Chondrocyte (in vitro differentiated cells): ENCODE measurements around the gene DNAJA4. TPM values are rescaled to one million over a fixed set of nuclear protein-coding genes. Genes with fewer than 3 reads are reported as not detected.

ENCODE experiments used
- DNase-seq: peaks from one replicate; pipeline ENCODE4 v3.0.0; 2021; ENCODE audit warnings: mixed read lengths, low spot score
- H3K27ac Mint-ChIP-seq: one replicate; pipeline ENCODE4 v1.8.0; 2021; ENCODE audit warnings: mild to moderate bottlenecking, moderate library complexity, mixed read lengths; ENCODE audit not compliant: unreplicated experiment
- H3K27me3 Mint-ChIP-seq: 2 replicates; pipeline ENCODE4 v1.8.0; 2021; ENCODE audit warnings: low read depth, mixed read lengths
- H3K36me3 Mint-ChIP-seq: 2 replicates; pipeline ENCODE4 v1.8.0; 2021; ENCODE audit warnings: low read depth, mixed read lengths
- H3K4me1 Mint-ChIP-seq: 2 replicates; pipeline ENCODE4 v1.8.0; 2021; ENCODE audit warnings: low read depth, mild to moderate bottlenecking, mixed read lengths
- H3K4me3 Mint-ChIP-seq: one replicate; pipeline ENCODE4 v1.8.0; 2021; ENCODE audit warnings: mild to moderate bottlenecking, moderate library complexity, mixed read lengths; ENCODE audit not compliant: unreplicated experiment
- H3K9me3 Mint-ChIP-seq: 2 replicates; pipeline ENCODE4 v1.8.0; 2021; ENCODE audit warnings: low read depth, mixed read lengths
- total RNA-seq: library from RNA; stranded (reverse); gene quantifications from 3 replicates; pipeline ENCODE4 v1.2.1, GENCODE V29; 2021
- TF ChIP-seq, protein P1 (sequence below): fragments of 200-600 bp; sonication (generic); IDR thresholded peaks from 2 replicates; pipeline ENCODE4 v1.5.0; 2021; ENCODE audit warnings: antibody characterized with exemption, mild to moderate bottlenecking, moderate library complexity

DNAJA4 gene
- total RNA-seq, 1 donor from 2014 or later = 0.27 TPM

- no peaks in the 10 kb centered on the region for H3K36me3 Mint-ChIP-seq
- no peak overlapping the region for H3K4me3 Mint-ChIP-seq
- no peaks in the 10 kb centered on the region for H3K9me3 Mint-ChIP-seq
- TF ChIP-seq, protein P1, sequence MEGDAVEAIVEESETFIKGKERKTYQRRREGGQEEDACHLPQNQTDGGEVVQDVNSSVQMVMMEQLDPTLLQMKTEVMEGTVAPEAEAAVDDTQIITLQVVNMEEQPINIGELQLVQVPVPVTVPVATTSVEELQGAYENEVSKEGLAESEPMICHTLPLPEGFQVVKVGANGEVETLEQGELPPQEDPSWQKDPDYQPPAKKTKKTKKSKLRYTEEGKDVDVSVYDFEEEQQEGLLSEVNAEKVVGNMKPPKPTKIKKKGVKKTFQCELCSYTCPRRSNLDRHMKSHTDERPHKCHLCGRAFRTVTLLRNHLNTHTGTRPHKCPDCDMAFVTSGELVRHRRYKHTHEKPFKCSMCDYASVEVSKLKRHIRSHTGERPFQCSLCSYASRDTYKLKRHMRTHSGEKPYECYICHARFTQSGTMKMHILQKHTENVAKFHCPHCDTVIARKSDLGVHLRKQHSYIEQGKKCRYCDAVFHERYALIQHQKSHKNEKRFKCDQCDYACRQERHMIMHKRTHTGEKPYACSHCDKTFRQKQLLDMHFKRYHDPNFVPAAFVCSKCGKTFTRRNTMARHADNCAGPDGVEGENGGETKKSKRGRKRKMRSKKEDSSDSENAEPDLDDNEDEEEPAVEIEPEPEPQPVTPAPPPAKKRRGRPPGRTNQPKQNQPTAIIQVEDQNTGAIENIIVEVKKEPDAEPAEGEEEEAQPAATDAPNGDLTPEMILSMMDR = no peak
- H3K27me3 Mint-ChIP-seq = peaks cover 10% of the 10 kb centered on the region
- DNase-seq = no peak
- H3K4me1 Mint-ChIP-seq = peaks cover 7% of the 10 kb centered on the region
- peak overlapping the region; percentile 20 for H3K27ac Mint-ChIP-seq
These were observed 27.2 kb upstream of the DNAJA4 start for GRCh38 chr15:78237146-78237545.

DNA sequence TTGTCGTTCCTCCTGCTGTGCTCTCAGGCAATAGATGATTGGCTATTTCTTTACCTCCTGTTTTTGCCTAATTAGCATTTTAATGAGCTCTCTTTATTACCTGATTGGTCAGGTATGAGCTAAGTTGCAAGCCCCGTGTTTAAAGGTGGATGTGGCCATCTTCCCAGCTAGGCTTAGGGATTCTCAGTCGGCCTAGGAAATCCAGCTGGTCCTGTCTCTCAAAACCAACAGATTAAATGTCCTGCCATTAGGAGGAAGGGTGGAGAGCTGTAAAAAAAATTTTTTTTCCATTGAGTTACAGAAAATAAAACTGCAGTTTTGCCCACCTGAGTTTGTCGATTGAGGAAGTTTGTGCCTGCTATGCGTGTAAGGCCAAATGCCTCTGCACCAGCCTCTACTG lies 24.6 kb upstream of the DNAJA4 start:
- TF ChIP-seq, protein P1 = no peak

DNA sequence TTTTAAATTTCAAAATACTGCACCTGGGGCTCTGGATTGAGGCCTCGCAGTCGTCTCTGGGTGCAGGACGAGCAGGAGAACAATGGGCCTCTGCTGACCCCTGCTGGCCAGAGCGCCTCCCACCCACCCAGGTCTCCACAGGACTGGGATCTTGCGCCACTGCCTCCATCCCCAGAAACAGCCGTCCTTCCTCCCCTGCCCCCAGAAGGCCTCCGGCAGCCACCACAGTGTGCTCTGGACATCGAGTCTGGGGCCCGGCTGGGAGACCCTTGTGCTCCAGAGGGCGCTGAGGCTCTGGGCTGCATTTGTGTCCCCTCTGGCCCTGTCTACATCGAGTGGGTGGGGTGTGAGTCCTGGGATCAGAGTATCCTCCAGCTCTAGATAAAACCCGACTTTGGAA lies 23.3 kb upstream of the DNAJA4 start:
- H3K4me1 Mint-ChIP-seq = peaks cover 3% of the 10 kb centered on the region
- H3K27ac Mint-ChIP-seq = no peak overlapping the region
- TF ChIP-seq, protein P1 = peak; percentile 93
- H3K27me3 Mint-ChIP-seq = peaks cover 2% of the 10 kb centered on the region
- no peak overlapping the region for H3K4me3 Mint-ChIP-seq
- no peaks in the 10 kb centered on the region for H3K9me3 Mint-ChIP-seq
- no peak for DNase-seq
- H3K36me3 Mint-ChIP-seq = no peaks in the 10 kb centered on the region

More for the DNA sequence above, 24.6 kb upstream of the DNAJA4 start:
- DNase-seq = no peak
- H3K27me3 Mint-ChIP-seq = peaks cover 3% of the 10 kb centered on the region
- H3K4me3 Mint-ChIP-seq = no peak overlapping the region
- no peaks in the 10 kb centered on the region for H3K9me3 Mint-ChIP-seq
- peaks cover 4% of the 10 kb centered on the region for H3K4me1 Mint-ChIP-seq
- no peak overlapping the region for H3K27ac Mint-ChIP-seq
- no peaks in the 10 kb centered on the region for H3K36me3 Mint-ChIP-seq

DNA sequence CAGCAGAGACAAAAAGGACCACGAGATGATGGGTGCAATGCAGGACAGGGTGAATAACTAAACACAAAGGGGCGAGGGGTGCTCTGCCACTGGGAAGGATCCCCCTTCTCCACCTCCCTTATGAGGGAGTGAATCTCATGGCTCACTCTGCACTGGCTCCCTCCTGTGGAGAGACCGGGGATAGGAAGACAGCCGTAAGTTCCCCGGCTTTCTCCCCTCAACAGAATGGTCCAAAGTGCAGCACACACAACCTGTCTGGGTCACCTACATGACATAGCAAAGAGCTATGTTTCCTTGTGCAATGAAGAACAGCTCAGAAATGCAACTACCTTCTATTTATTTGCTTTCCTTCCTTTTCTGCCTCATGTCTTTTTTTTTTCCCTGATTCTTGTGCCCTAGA lies 22.2 kb upstream of the DNAJA4 start:
- Mint-ChIP-seq H3K27me3 (peaks cover 2% of the 10 kb centered on the region), H3K4me1 (peaks cover 3% of the 10 kb centered on the region), H3K36me3 (no peaks in the 10 kb centered on the region), H3K27ac (no peak overlapping the region), H3K9me3 (no peaks in the 10 kb centered on the region), H3K4me3 (no peak overlapping the region)
- TF ChIP-seq, protein P1 = peak; percentile 70
- DNase-seq = no peak

DNA sequence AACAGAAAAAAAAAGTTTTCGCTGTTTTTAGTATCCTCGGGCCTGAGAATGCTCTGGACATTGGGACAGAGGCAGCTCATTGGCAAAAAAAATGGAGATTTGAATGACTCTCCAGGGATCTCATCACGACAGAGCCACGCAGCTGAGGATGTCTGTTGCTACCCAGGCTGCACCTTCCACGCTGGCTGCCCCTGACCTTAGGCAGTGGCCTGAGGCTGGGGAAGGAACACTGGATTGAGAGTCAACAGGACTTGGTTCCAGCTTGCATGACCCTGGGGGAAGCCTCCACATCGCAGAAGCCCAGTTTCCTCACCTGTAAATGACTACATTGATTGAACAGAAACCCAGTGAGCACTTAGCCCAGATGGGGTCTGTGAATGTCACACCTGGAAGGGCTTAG lies 21.3 kb upstream of the DNAJA4 start:
- Mint-ChIP-seq H3K4me1 (peaks cover 3% of the 10 kb centered on the region), H3K9me3 (no peaks in the 10 kb centered on the region), H3K4me3 (no peak overlapping the region), H3K27me3 (peaks cover 2% of the 10 kb centered on the region), H3K36me3 (no peaks in the 10 kb centered on the region), H3K27ac (no peak overlapping the region)
- TF ChIP-seq, protein P1 = no peak
- no peak for DNase-seq
